Measurements from ENCODE around the gene WWOX. TPM values are rescaled to one million over a fixed set of nuclear protein-coding genes. Genes with fewer than 3 reads are reported as not detected.

WWOX gene
- total RNA-seq, 4 donors from 2014 or later, result 135 to 209 (median 159) TPM

DNA sequence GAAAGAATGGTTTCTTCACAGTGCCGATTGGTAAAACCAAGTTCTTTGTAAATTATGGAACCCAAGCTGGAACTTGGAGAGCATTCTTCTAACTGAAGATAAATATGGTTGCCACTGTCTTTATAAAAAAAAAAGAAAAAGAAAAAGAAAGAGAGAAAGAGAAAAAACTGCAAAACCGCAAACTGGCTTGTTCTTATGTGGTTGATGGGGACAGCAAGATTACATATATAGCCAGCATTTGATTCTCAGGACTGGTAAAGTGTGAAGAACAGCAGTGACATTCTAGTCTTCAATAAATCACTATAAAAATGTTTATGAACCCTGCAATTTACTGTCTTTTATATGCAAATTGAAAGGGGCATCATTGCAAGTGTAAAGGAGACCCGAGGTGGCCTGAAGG is 896.0 kb downstream of the WWOX start:
- no peak overlapping the region for H3K27ac ChIP-seq
- no peaks in the 10 kb centered on the region for H3K36me3 ChIP-seq
- intact Hi-C loops (cut with DNase I), result no loop called here
- H3K4me3 ChIP-seq (replicated peaks in 1 of 3), result no peak overlapping the region
- no peaks in the 10 kb centered on the region for H3K27me3 ChIP-seq
- H3K4me1 ChIP-seq, result no peaks in the 10 kb centered on the region
- TF ChIP-seq POLR2A (IDR thresholded peaks at IDR 0.05), result no peak
- TF ChIP-seq, protein P1, sequence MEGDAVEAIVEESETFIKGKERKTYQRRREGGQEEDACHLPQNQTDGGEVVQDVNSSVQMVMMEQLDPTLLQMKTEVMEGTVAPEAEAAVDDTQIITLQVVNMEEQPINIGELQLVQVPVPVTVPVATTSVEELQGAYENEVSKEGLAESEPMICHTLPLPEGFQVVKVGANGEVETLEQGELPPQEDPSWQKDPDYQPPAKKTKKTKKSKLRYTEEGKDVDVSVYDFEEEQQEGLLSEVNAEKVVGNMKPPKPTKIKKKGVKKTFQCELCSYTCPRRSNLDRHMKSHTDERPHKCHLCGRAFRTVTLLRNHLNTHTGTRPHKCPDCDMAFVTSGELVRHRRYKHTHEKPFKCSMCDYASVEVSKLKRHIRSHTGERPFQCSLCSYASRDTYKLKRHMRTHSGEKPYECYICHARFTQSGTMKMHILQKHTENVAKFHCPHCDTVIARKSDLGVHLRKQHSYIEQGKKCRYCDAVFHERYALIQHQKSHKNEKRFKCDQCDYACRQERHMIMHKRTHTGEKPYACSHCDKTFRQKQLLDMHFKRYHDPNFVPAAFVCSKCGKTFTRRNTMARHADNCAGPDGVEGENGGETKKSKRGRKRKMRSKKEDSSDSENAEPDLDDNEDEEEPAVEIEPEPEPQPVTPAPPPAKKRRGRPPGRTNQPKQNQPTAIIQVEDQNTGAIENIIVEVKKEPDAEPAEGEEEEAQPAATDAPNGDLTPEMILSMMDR (IDR thresholded peaks at IDR 0.05), result no peak
- no peak for DNase-seq
- H3K9me3 ChIP-seq, result no peaks in the 10 kb centered on the region
- 90% methylated on average over 3 of the region's 3 CpGs for WGBS, 2 donors

DNA sequence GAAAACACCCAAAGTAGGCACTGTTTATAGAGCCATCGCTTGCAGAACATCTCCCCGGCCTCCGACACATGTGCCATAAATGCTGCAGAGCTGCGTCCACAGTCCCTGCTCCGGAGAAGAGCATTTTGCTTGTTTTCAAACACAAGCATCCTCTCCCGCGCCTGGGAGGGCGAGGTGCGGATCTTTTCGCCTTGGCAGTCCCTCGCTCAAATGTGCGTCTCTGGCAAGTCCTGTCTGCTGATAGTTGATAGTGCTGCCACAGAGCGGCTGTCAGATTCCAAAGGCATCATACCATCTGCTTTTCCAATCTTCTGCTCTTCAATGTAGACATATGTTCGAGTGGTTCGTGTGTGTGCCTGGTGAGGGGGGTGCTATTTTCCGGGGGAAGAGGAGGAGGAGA is 897.3 kb downstream of the WWOX start:
- H3K9me3 ChIP-seq, result no peaks in the 10 kb centered on the region
- no peak overlapping the region for H3K27ac ChIP-seq
- H3K4me3 ChIP-seq (replicated peaks in 1 of 3), result no peak overlapping the region
- intact Hi-C loops (cut with DNase I), result no loop called here
- DNase-seq, result no peak
- 91 to 92% methylated on average over 16 of the region's 16 CpGs for WGBS, 2 donors
- no peaks in the 10 kb centered on the region for H3K27me3 ChIP-seq
- peaks cover 4 to 8% of the 10 kb centered on the region in 2 donors for H3K4me1 ChIP-seq
- H3K36me3 ChIP-seq, result no peaks in the 10 kb centered on the region
- no peak for TF ChIP-seq POLR2A (IDR thresholded peaks at IDR 0.05)
- TF ChIP-seq, protein P1 (IDR thresholded peaks at IDR 0.05), result no peak

DNA sequence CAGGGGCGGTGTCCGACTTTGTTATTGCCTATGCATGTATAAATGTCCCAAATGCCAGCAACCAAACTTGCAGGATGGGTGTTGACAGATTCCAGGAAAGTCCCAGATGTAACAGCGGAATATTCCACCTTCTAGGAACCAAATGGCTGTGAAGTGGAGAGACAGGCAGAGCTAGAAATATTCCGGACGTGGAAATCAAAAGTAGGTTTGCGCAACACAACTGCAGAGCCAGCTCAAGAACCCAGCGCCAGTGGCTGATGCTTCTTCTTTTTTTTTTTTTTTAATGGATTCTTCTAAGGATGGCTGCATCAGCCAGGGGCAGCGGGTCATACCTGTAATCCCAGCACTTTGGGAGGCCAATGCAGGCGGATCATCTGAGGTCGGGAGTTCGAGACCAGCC is 899.4 kb downstream of the WWOX start:
- intact Hi-C loops (cut with DNase I), result no loop called here

DNA sequence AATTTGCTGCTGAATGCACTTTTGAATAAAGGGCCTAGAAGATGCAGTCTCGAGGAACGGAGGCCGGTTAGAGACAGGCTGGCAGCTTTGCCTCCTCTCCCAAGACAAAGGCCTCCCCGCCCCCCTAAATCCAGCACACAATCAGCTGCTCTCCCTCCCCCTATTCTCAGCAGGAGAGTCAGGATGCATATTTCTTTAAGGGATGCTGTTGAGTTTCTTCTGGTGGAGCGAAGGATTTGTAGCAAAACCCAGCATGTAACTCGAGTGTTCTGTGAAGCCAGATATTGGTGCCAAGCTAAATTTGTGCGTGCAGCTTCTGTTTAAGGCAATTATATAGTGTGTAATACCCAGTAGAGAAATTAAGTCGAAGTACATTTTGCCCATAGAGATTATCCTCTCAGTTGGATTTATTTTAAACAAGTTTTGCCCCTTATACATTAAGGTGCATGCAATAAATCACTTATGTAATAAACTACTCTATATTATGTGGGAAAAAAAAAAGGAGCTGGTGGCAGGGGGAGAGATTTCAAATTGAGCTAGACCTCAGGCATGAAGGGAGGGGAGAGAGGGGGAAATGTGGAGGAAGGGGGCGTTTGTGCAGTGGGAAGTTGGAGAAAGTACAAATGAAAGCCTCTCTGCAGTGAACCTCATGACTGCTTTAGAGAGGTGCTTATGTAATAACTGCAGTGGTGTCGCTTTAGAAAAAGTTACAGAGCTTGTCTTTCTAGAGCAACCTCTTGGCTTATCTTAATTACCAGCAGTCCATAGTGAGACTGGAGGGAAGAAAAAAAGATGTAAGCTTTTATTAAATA is 901.9 kb downstream of the WWOX start:
- Histone ChIP-seq H3K9me3 (no peaks in the 10 kb centered on the region), H3K27ac (no peak overlapping the region), H3K36me3 (no peaks in the 10 kb centered on the region), H3K4me3 (replicated peaks in 1 of 3) (no peak overlapping the region), H3K4me1 (peaks cover 5 to 9% of the 10 kb centered on the region in 2 donors), H3K27me3 (no peaks in the 10 kb centered on the region)
- TF ChIP-seq POLR2A (IDR thresholded peaks at IDR 0.05), result no peak
- TF ChIP-seq, protein P1 (IDR thresholded peaks at IDR 0.05), result no peak
- intact Hi-C loops (cut with DNase I), result no loop called here
- peak; percentile 13 to 15 for DNase-seq
- WGBS, 2 donors, result 37 to 47% methylated on average over 10 of the region's 10 CpGs

More for the DNA sequence above, 899.4 kb downstream of the WWOX start:
- Histone ChIP-seq H3K9me3 (no peaks in the 10 kb centered on the region), H3K36me3 (no peaks in the 10 kb centered on the region), H3K4me3 (replicated peaks in 1 of 3) (no peak overlapping the region), H3K27me3 (no peaks in the 10 kb centered on the region), H3K27ac (no peak overlapping the region), H3K4me1 (peaks cover 5 to 9% of the 10 kb centered on the region in 2 donors)
- DNase-seq, result no peak
- TF ChIP-seq, protein P1 (IDR thresholded peaks at IDR 0.05), result no peak
- TF ChIP-seq POLR2A (IDR thresholded peaks at IDR 0.05), result no peak
- 90 to 91% methylated on average over 11 of the region's 11 CpGs for WGBS, 2 donors

DNA sequence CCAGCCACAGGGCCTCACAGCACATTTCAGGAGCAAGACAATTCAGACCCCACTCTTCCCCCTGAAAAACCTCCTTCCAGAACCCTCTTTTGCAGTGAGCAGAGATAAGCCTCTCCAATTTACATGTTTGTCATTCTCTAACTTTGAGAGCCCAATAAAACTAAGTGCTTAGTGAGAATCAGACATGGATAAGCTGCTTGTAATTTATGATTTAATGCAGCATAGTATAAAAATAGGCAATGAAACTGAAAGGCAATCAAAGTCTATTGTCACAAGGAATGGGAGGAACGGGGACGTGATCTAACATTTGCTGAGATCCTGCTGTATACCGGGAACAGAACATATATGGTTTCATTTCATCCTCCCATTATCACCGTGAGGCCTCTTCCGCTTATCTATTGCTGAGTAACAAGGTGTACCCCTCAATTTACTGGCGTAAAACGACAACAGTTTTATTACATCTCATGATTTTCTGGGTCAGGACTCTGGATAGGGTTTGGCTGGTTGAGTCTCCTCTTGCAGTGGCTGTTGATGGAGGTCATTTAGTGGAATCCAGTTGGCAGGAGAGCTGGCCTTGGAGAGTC is 903.7 kb downstream of the WWOX start:
- 98 to 99% methylated on average over 7 of the region's 7 CpGs for WGBS, 2 donors
- no peak for DNase-seq
- Histone ChIP-seq H3K36me3 (no peaks in the 10 kb centered on the region), H3K4me3 (replicated peaks in 1 of 3) (no peak overlapping the region), H3K4me1 (peaks cover 5 to 9% of the 10 kb centered on the region in 2 donors), H3K27me3 (no peaks in the 10 kb centered on the region), H3K27ac (no peak overlapping the region), H3K9me3 (no peaks in the 10 kb centered on the region)
- intact Hi-C loops (cut with DNase I), result no loop called here
- TF ChIP-seq, protein P1 (IDR thresholded peaks at IDR 0.05), result no peak

Measured in thyroid gland (tissue), 4 donors.